ENCODE results near the gene PRAF2.

PRAF2 gene

GRCh38 chrX:49102190-49102589 is 28.4 kb upstream of the PRAF2 start:
- Histone ChIP-seq H3K9me3 (ENCODE audit: insufficient read depth, low read length) (no peaks in the 10 kb centered on the region), H3K27ac (ENCODE audit: low read depth, low read length) (no peak overlapping the region), H3K4me3 (ENCODE audit: insufficient read depth, low read length, poor library complexity, severe bottlenecking) (no peak overlapping the region), H2AFZ (ENCODE audit: low read depth, low read length, severe bottlenecking) (no peak overlapping the region), H3F3A (ENCODE audit: insufficient read depth) (no peaks in the 10 kb centered on the region), H3K9me2 (replicated peaks; ENCODE audit: insufficient read depth, low read length) (no peaks in the 10 kb centered on the region), H3K27me3 (ENCODE audit: low read length) (no peaks in the 10 kb centered on the region), H4K20me1 (ENCODE audit: low read depth, low read length) (no peaks in the 10 kb centered on the region), H3K36me3 (ENCODE audit: low read length) (no peaks in the 10 kb centered on the region), H3K4me2 (ENCODE audit: low read depth, low read length, poor library complexity, severe bottlenecking) (peak overlapping the region; percentile 78), H3K9ac (ENCODE audit: low read length) (peak overlapping the region; percentile 84; the same call in 1 of the 2 replicates), H3K79me2 (ENCODE audit: insufficient read depth, low read length) (peaks cover 5% of the 10 kb centered on the region; the same call in 1 of the 2 replicates)
- TF ChIP-seq, protein P1, sequence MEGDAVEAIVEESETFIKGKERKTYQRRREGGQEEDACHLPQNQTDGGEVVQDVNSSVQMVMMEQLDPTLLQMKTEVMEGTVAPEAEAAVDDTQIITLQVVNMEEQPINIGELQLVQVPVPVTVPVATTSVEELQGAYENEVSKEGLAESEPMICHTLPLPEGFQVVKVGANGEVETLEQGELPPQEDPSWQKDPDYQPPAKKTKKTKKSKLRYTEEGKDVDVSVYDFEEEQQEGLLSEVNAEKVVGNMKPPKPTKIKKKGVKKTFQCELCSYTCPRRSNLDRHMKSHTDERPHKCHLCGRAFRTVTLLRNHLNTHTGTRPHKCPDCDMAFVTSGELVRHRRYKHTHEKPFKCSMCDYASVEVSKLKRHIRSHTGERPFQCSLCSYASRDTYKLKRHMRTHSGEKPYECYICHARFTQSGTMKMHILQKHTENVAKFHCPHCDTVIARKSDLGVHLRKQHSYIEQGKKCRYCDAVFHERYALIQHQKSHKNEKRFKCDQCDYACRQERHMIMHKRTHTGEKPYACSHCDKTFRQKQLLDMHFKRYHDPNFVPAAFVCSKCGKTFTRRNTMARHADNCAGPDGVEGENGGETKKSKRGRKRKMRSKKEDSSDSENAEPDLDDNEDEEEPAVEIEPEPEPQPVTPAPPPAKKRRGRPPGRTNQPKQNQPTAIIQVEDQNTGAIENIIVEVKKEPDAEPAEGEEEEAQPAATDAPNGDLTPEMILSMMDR (IDR thresholded peaks at IDR 0.05; ENCODE audit: insufficient read depth, low read length, poor library complexity, severe bottlenecking): no peak
- no peak for TF ChIP-seq EZH2phosphoT487 (conservative IDR thresholded peaks at IDR 0.05; ENCODE audit: low read length)

DNA sequence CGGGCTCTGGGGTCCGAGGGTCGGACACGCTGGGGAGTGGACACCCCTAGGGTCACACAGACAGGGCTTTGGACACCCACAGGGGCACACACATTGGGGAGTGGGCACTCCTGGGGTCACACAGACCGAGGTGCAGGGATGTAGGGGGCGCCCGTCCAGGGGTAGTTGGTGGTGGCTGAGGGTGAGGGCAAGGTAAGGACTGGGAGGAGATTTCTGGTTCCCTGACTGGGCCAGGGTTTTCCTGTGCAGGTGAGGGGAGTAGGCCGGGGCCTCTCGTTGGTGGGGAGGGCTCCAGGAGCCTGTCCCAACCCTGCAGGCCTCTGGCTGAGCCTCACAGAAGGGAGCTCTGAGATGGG is 27.8 kb upstream of the PRAF2 start:
- Histone ChIP-seq H3K9me2 (replicated peaks; ENCODE audit: insufficient read depth, low read length) (no peaks in the 10 kb centered on the region), H3K9me3 (ENCODE audit: insufficient read depth, low read length) (no peaks in the 10 kb centered on the region), H3K27me3 (ENCODE audit: low read length) (no peaks in the 10 kb centered on the region), H3K4me3 (ENCODE audit: insufficient read depth, low read length, poor library complexity, severe bottlenecking) (peak overlapping the region; percentile 67), H3K27ac (ENCODE audit: low read depth, low read length) (peak overlapping the region; percentile 65), H2AFZ (ENCODE audit: low read depth, low read length, severe bottlenecking) (peak overlapping the region; percentile 54), H4K20me1 (ENCODE audit: low read depth, low read length) (no peaks in the 10 kb centered on the region), H3K9ac (ENCODE audit: low read length) (peak overlapping the region; percentile 84), H3K79me2 (ENCODE audit: insufficient read depth, low read length) (peaks cover 5% of the 10 kb centered on the region; the same call in 1 of the 2 replicates), H3K36me3 (ENCODE audit: low read length) (no peaks in the 10 kb centered on the region), H3K4me2 (ENCODE audit: low read depth, low read length, poor library complexity, severe bottlenecking) (peak overlapping the region; percentile 78), H3F3A (ENCODE audit: insufficient read depth) (no peaks in the 10 kb centered on the region)
- no peak for TF ChIP-seq EZH2phosphoT487 (conservative IDR thresholded peaks at IDR 0.05; ENCODE audit: low read length)
- TF ChIP-seq, protein P1 (IDR thresholded peaks at IDR 0.05; ENCODE audit: insufficient read depth, low read length, poor library complexity, severe bottlenecking): peak; percentile 39

GRCh38 chrX:49100704-49101628 is 27.2 kb upstream of the PRAF2 start:
- H3K9me2 ChIP-seq (replicated peaks; ENCODE audit: insufficient read depth, low read length): no peaks in the 10 kb centered on the region
- no peaks in the 10 kb centered on the region for H3K27me3 ChIP-seq (ENCODE audit: low read length)
- H3K36me3 ChIP-seq (ENCODE audit: low read length): no peaks in the 10 kb centered on the region
- no peaks in the 10 kb centered on the region for H4K20me1 ChIP-seq (ENCODE audit: low read depth, low read length)
- no peaks in the 10 kb centered on the region for H3K9me3 ChIP-seq (ENCODE audit: insufficient read depth, low read length)
- H3F3A ChIP-seq (ENCODE audit: insufficient read depth): no peaks in the 10 kb centered on the region
- H3K9ac ChIP-seq (ENCODE audit: low read length): peak overlapping the region; percentile 84
- H3K4me3 ChIP-seq (ENCODE audit: insufficient read depth, low read length, poor library complexity, severe bottlenecking): peak overlapping the region; percentile 67
- peaks cover 5% of the 10 kb centered on the region; the same call in 1 of the 2 replicates for H3K79me2 ChIP-seq (ENCODE audit: insufficient read depth, low read length)
- peak overlapping the region; percentile 78 for H3K4me2 ChIP-seq (ENCODE audit: low read depth, low read length, poor library complexity, severe bottlenecking)
- H3K27ac ChIP-seq (ENCODE audit: low read depth, low read length): peak overlapping the region; percentile 87
- no peak for TF ChIP-seq EZH2phosphoT487 (conservative IDR thresholded peaks at IDR 0.05; ENCODE audit: low read length)
- TF ChIP-seq, protein P1 (IDR thresholded peaks at IDR 0.05; ENCODE audit: insufficient read depth, low read length, poor library complexity, severe bottlenecking): no peak
- H2AFZ ChIP-seq (ENCODE audit: low read depth, low read length, severe bottlenecking): peak overlapping the region; percentile 54
